HEK293 (cell line): ENCODE data around the gene ABCC3.

ENCODE experiments used
- CTCF ChIP-seq: fragments of 450-650 bp; formaldehyde crosslinking; IDR thresholded peaks from 2 replicates; pipeline ENCODE4 v1.5.1; 2016; ENCODE audit warnings: missing biosample characterization, missing genetic modification characterization
- ELK4 ChIP-seq: IDR thresholded peaks from 2 replicates; pipeline ENCODE4 v1.6.1; 2011; ENCODE audit warnings: mild to moderate bottlenecking, low read depth, low read length, borderline replicate concordance
- MEIS1 ChIP-seq: sonication (generic); formaldehyde crosslinking; IDR thresholded peaks from 2 replicates; pipeline ENCODE4 v1.8.1; 2022; ENCODE audit warnings: missing genetic modification reagents, mild to moderate bottlenecking, borderline replicate concordance
- MZF1 ChIP-seq: fragments of 450-650 bp; formaldehyde crosslinking; IDR thresholded peaks from 2 replicates; pipeline ENCODE4 v1.5.1; 2017; ENCODE audit warnings: missing biosample characterization, missing genetic modification characterization, borderline replicate concordance
- PBX3 ChIP-seq: sonication (generic); formaldehyde crosslinking; IDR thresholded peaks from 2 replicates; pipeline ENCODE4 v1.8.1; 2022; ENCODE audit warnings: mild to moderate bottlenecking, moderate library complexity, missing genetic modification reagents
- REST ChIP-seq: fragments of 450-650 bp; formaldehyde crosslinking; IDR thresholded peaks from 2 replicates; pipeline ENCODE4 v1.5.1; 2016; ENCODE audit warnings: missing biosample characterization, missing genetic modification characterization
- SP2 ChIP-seq: fragments of 450-650 bp; formaldehyde crosslinking; IDR thresholded peaks from 2 replicates; pipeline ENCODE4 v1.5.1; 2016; ENCODE audit warnings: missing biosample characterization, missing genetic modification characterization
- ZBTB17 ChIP-seq: fragments of 450-650 bp; formaldehyde crosslinking; IDR thresholded peaks from 2 replicates; pipeline ENCODE4 v1.5.1; 2016; ENCODE audit warnings: missing biosample characterization, missing genetic modification characterization
- ZFP37 ChIP-seq: fragments of 450-650 bp; formaldehyde crosslinking; IDR thresholded peaks from 2 replicates; pipeline ENCODE4 v1.5.1; 2016; ENCODE audit warnings: missing biosample characterization, missing genetic modification characterization
- ZIC2 ChIP-seq: fragments of 450-650 bp; formaldehyde crosslinking; IDR thresholded peaks from 2 replicates; pipeline ENCODE4 v1.5.1; 2016; ENCODE audit warnings: missing biosample characterization, missing genetic modification characterization
- ZNF341 ChIP-seq: fragments of 450-650 bp; formaldehyde crosslinking; IDR thresholded peaks from 2 replicates; pipeline ENCODE4; 2016; ENCODE audit warnings: low read depth, missing biosample characterization, missing genetic modification characterization
- ZNF404 ChIP-seq: fragments of 450-650 bp; formaldehyde crosslinking; IDR thresholded peaks from 2 replicates; pipeline ENCODE4 v1.5.1; 2017; ENCODE audit warnings: missing biosample characterization, missing genetic modification characterization
- ZNF530 ChIP-seq: fragments of 450-650 bp; formaldehyde crosslinking; IDR thresholded peaks from 2 replicates; pipeline ENCODE4 v1.5.1; 2016; ENCODE audit warnings: low read depth, missing biosample characterization, missing genetic modification characterization
- ZNF571 ChIP-seq: fragments of 450-650 bp; formaldehyde crosslinking; IDR thresholded peaks from 2 replicates; pipeline ENCODE4 v1.5.0; 2017; ENCODE audit warnings: missing biosample characterization, missing genetic modification characterization
- ZNF600 ChIP-seq: fragments of 450-650 bp; formaldehyde crosslinking; IDR thresholded peaks from 2 replicates; pipeline ENCODE4 v1.5.1; 2016; ENCODE audit warnings: missing biosample characterization, missing genetic modification characterization
- ZNF624 ChIP-seq: fragments of 450-650 bp; formaldehyde crosslinking; IDR thresholded peaks from 2 replicates; pipeline ENCODE4 v1.5.1; 2017; ENCODE audit warnings: missing biosample characterization, missing genetic modification characterization
- ZNF629 ChIP-seq: fragments of 450-650 bp; formaldehyde crosslinking; IDR thresholded peaks from 2 replicates; pipeline ENCODE4 v1.5.1; 2017; ENCODE audit warnings: missing biosample characterization, missing genetic modification characterization
- ZNF639 ChIP-seq: fragments of 450-650 bp; formaldehyde crosslinking; IDR thresholded peaks from 2 replicates; pipeline ENCODE4 v1.5.1; 2016; ENCODE audit warnings: missing biosample characterization, missing genetic modification characterization
- ZNF791 ChIP-seq: fragments of 450-650 bp; formaldehyde crosslinking; IDR thresholded peaks from 2 replicates; pipeline ENCODE4 v1.5.1; 2016; ENCODE audit warnings: missing biosample characterization, missing genetic modification characterization
- ZSCAN16 ChIP-seq: fragments of 450-650 bp; formaldehyde crosslinking; IDR thresholded peaks from 2 replicates; pipeline ENCODE4 v1.5.1; 2016; ENCODE audit warnings: missing biosample characterization, missing genetic modification characterization
- ZSCAN18 ChIP-seq: fragments of 450-650 bp; formaldehyde crosslinking; IDR thresholded peaks from 2 replicates; pipeline ENCODE4 v1.5.1; 2016; ENCODE audit warnings: missing biosample characterization, missing genetic modification characterization
- ZSCAN30 ChIP-seq: fragments of 450-650 bp; IDR thresholded peaks from 2 replicates; pipeline ENCODE4 v1.5.1; 2018; ENCODE audit warnings: missing biosample characterization, mild to moderate bottlenecking, missing genetic modification characterization, moderate library complexity
- ZSCAN4 ChIP-seq: fragments of 450-650 bp; formaldehyde crosslinking; IDR thresholded peaks from 2 replicates; pipeline ENCODE4 v1.5.1; 2017; ENCODE audit warnings: missing biosample characterization, missing genetic modification characterization
- ZSCAN5A ChIP-seq: fragments of 450-650 bp; formaldehyde crosslinking; IDR thresholded peaks from 2 replicates; pipeline ENCODE4 v1.5.1; 2016; ENCODE audit warnings: missing biosample characterization, missing genetic modification characterization

Gene ABCC3

GRCh38 chr17:50719144-50719923 is 84.7 kb downstream of the ABCC3 start, which contains the start of gene LUC7L3 (continued):
- 0 out of 2 replicates have a peak, but pooled peaks have one; percentile 36 for TF ChIP-seq ZNF530 (tag by site-specific recombination)
- 0 out of 2 replicates have a peak, but pooled peaks have one; percentile 41 for TF ChIP-seq MEIS1
- peak; percentile 70; the same call in 1 of the 2 replicates for TF ChIP-seq ZNF600 (tag by site-specific recombination)
- TF ChIP-seq ZNF571 (tag by site-specific recombination), result no peak
- TF ChIP-seq ELK4, result no peak
- TF ChIP-seq ZSCAN4 (tag by site-specific recombination), result peak; percentile 49; the same call in 1 of the 2 replicates
- peak; percentile 93; the same call in 1 of the 2 replicates for TF ChIP-seq ZSCAN5A
- TF ChIP-seq MZF1 (tag by site-specific recombination), result peak; percentile 69; the same call in 1 of the 2 replicates
- peak; percentile 66 for TF ChIP-seq ZSCAN30 (tag by site-specific recombination)
- TF ChIP-seq ZSCAN16 (tag by site-specific recombination), result no peak
- peak; percentile 71 for TF ChIP-seq ZNF629 (tag by site-specific recombination)
- TF ChIP-seq ZFP37 (tag by site-specific recombination), result peak; percentile 92
- TF ChIP-seq ZNF791 (tag by site-specific recombination), result no peak
- 0 out of 2 replicates have a peak, but pooled peaks have one; percentile 19 for TF ChIP-seq ZIC2 (tag by site-specific recombination)
- TF ChIP-seq PBX3, result peak; percentile 94
- TF ChIP-seq ZNF341 (tag by site-specific recombination), result peak; percentile 98
- TF ChIP-seq CTCF (tag by site-specific recombination), result 0 out of 2 replicates have a peak, but pooled peaks have one; percentile 9
- peak; percentile 63 for TF ChIP-seq ZBTB17 (tag by site-specific recombination)
- TF ChIP-seq SP2 (tag by site-specific recombination), result peak; percentile 75
- TF ChIP-seq REST (tag by site-specific recombination), result peak; percentile 55
- no peak for TF ChIP-seq ZNF404 (tag by site-specific recombination)
- no peak for TF ChIP-seq ZSCAN18 (tag by site-specific recombination)
- no peak for TF ChIP-seq ZNF624 (tag by site-specific recombination)
- TF ChIP-seq ZNF639 (tag by site-specific recombination), result 0 out of 2 replicates have a peak, but pooled peaks have one; percentile 31
